Upper lobe of left lung (tissue), 4 donors: Measurements from ENCODE around the gene SEL1L2.

Experiments used
- CTCF ChIP-seq, 6 experiments: fragments of 450-650 bp in 4 of 6; fragments of 200-600 bp in 2 of 6; sonication (generic) in 2 of 6; IDR thresholded peaks; one replicate each; pipeline ENCODE4 v1.5.1; 2016 to 2019; ENCODE audit warnings: antibody characterized with exemption in 6 of 6
- EP300 ChIP-seq, 4 donors: sonication (generic); formaldehyde crosslinking; IDR thresholded peaks; one replicate each; pipeline ENCODE4 v1.5.1; 2017; ENCODE audit warnings: antibody characterized with exemption in 4 of 4, control low read depth in 2 of 4
- POLR2A ChIP-seq, 4 donors: fragments of 450-650 bp; IDR thresholded peaks; one replicate each; pipeline ENCODE4 v1.5.1; 2016 to 2017; ENCODE audit warnings: antibody characterized with exemption in 4 of 4, mild to moderate bottlenecking in 2 of 4

GRCh38 chr20:13810446-13810845 is 180.0 kb downstream of the SEL1L2 start:
- TF ChIP-seq EP300 (IDR thresholded peaks at IDR 0.05) (no peak), CTCF (IDR thresholded peaks at IDR 0.05) (no peak), POLR2A (IDR thresholded peaks at IDR 0.05) (no peak)
